Breast epithelium (tissue), 3 donors: ENCODE results near the gene AFAP1.

Experiments
- POLR2A ChIP-seq: fragments of 450-650 bp; IDR thresholded peaks from one replicate; pipeline ENCODE4 v1.6.1; 2016; ENCODE audit warnings: antibody characterized with exemption, mild to moderate bottlenecking, moderate library complexity
- POLR2AphosphoS5 ChIP-seq, 3 donors: sonication (generic); formaldehyde crosslinking; IDR thresholded peaks; one replicate each; pipeline ENCODE4 v1.6.1; 2017; ENCODE audit warnings: antibody characterized with exemption in 3 of 3
- TF ChIP-seq, protein P1 (sequence below), 3 donors: fragments of 450-650 bp; IDR thresholded peaks; one replicate each; pipeline ENCODE4 v1.5.1; 2016 to 2017; ENCODE audit warnings: antibody characterized with exemption in 3 of 3, mild to moderate bottlenecking in 3 of 3, moderate library complexity in 3 of 3

DNA sequence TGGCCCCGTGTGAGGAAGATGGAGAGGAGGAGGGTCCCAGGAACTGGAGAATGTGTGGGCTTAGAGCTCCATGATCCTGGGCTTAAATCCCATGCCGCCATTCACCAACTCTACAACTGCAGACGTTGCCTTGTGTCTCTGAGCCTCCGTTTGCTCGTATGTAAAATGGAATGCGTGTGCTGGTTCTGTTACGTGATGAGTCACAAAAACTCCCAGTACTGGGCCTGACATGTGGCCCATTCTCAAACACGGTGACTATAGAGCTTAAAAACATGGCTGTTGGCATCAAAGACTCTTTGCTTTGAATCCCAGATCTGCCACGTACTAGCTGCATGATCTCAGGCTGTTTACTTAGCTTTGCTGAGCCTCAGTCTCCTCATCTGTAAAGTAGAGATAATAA is 13.0 kb upstream of the AFAP1 start:
- no peak for TF ChIP-seq POLR2A
- TF ChIP-seq, protein P1, sequence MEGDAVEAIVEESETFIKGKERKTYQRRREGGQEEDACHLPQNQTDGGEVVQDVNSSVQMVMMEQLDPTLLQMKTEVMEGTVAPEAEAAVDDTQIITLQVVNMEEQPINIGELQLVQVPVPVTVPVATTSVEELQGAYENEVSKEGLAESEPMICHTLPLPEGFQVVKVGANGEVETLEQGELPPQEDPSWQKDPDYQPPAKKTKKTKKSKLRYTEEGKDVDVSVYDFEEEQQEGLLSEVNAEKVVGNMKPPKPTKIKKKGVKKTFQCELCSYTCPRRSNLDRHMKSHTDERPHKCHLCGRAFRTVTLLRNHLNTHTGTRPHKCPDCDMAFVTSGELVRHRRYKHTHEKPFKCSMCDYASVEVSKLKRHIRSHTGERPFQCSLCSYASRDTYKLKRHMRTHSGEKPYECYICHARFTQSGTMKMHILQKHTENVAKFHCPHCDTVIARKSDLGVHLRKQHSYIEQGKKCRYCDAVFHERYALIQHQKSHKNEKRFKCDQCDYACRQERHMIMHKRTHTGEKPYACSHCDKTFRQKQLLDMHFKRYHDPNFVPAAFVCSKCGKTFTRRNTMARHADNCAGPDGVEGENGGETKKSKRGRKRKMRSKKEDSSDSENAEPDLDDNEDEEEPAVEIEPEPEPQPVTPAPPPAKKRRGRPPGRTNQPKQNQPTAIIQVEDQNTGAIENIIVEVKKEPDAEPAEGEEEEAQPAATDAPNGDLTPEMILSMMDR (IDR thresholded peaks at IDR 0.05), result no peak
- TF ChIP-seq POLR2AphosphoS5 (IDR thresholded peaks at IDR 0.05), result no peak
